A549 (cell line): ENCODE measurements around the gene LIMA1.

Experiments used
- EP300 ChIP-seq, 2 experiments: fragments of >200 bp; sonication (Bioruptor Twin); formaldehyde crosslinking; IDR thresholded peaks; 2 replicates in 1 of 2; 3 replicates in 1 of 2; pipeline ENCODE4 v1.6.1; 2016 to 2017
- JUN ChIP-seq, 2 experiments: fragments of >200 bp; sonication (Bioruptor Twin); formaldehyde crosslinking; IDR thresholded peaks; 2 replicates in 1 of 2; 3 replicates in 1 of 2; pipeline ENCODE4 v1.6.1; 2016 to 2017
- KDM5A ChIP-seq: fragments of 200-600 bp; sonication (generic); IDR thresholded peaks from 2 replicates; pipeline ENCODE4 v1.6.1; 2016; ENCODE audit warnings: antibody characterized with exemption, mild to moderate bottlenecking
- POLR2A ChIP-seq: IDR thresholded peaks from 2 replicates; pipeline ENCODE4 v1.6.1; 2012; ENCODE audit warnings: mild to moderate bottlenecking, low read length
- RCOR1 ChIP-seq: fragments of 150-350 bp; IDR thresholded peaks from 2 replicates; pipeline ENCODE4 v1.6.1; 2014; ENCODE audit warnings: antibody characterized with exemption, low read length, low read depth
- RNF2 ChIP-seq: fragments of 200-600 bp; sonication (generic); IDR thresholded peaks from 2 replicates; pipeline ENCODE4 v1.6.1; 2016; ENCODE audit warnings: low read depth, mild to moderate bottlenecking, antibody characterized with exemption, moderate library complexity, borderline replicate concordance
- SREBF2 ChIP-seq: fragments of 450-650 bp; IDR thresholded peaks from 2 replicates; pipeline ENCODE4 v1.6.1; 2014; ENCODE audit warnings: mild to moderate bottlenecking, moderate library complexity
- TF ChIP-seq, protein P1 (sequence below): fragments of >200 bp; sonication (Bioruptor Twin); formaldehyde crosslinking; IDR thresholded peaks from 3 replicates; pipeline ENCODE4 v1.5.1; 2016
- TF ChIP-seq, protein P2 (sequence below): fragments of 200-600 bp; sonication (generic); IDR thresholded peaks from 2 replicates; pipeline ENCODE4 v1.6.1; 2016; ENCODE audit warnings: antibody characterized with exemption, mild to moderate bottlenecking, moderate library complexity

DNA sequence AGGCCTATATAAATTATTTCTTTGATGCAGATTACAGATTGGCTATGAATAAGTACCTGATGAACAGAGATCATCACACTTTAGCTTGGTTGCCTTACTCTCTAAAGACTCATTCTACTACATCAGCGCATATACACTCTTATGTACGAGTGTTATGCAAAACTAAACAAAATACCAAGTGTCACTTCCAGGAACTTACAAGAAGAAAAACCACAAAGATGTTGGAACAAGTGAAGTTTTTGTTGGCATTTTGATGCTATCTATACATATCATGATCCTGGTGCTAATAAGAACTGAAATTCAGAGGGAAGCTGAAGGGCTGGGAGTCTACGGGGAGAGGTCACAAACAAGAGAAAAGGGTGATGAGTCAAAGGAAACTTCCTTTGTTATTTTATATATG lies 68.3 kb downstream of the LIMA1 start:
- no peak for TF ChIP-seq JUN (IDR thresholded peaks at IDR 0.05)
- TF ChIP-seq, protein P1, sequence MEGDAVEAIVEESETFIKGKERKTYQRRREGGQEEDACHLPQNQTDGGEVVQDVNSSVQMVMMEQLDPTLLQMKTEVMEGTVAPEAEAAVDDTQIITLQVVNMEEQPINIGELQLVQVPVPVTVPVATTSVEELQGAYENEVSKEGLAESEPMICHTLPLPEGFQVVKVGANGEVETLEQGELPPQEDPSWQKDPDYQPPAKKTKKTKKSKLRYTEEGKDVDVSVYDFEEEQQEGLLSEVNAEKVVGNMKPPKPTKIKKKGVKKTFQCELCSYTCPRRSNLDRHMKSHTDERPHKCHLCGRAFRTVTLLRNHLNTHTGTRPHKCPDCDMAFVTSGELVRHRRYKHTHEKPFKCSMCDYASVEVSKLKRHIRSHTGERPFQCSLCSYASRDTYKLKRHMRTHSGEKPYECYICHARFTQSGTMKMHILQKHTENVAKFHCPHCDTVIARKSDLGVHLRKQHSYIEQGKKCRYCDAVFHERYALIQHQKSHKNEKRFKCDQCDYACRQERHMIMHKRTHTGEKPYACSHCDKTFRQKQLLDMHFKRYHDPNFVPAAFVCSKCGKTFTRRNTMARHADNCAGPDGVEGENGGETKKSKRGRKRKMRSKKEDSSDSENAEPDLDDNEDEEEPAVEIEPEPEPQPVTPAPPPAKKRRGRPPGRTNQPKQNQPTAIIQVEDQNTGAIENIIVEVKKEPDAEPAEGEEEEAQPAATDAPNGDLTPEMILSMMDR: no peak
- no peak for TF ChIP-seq POLR2A
- TF ChIP-seq, protein P2, sequence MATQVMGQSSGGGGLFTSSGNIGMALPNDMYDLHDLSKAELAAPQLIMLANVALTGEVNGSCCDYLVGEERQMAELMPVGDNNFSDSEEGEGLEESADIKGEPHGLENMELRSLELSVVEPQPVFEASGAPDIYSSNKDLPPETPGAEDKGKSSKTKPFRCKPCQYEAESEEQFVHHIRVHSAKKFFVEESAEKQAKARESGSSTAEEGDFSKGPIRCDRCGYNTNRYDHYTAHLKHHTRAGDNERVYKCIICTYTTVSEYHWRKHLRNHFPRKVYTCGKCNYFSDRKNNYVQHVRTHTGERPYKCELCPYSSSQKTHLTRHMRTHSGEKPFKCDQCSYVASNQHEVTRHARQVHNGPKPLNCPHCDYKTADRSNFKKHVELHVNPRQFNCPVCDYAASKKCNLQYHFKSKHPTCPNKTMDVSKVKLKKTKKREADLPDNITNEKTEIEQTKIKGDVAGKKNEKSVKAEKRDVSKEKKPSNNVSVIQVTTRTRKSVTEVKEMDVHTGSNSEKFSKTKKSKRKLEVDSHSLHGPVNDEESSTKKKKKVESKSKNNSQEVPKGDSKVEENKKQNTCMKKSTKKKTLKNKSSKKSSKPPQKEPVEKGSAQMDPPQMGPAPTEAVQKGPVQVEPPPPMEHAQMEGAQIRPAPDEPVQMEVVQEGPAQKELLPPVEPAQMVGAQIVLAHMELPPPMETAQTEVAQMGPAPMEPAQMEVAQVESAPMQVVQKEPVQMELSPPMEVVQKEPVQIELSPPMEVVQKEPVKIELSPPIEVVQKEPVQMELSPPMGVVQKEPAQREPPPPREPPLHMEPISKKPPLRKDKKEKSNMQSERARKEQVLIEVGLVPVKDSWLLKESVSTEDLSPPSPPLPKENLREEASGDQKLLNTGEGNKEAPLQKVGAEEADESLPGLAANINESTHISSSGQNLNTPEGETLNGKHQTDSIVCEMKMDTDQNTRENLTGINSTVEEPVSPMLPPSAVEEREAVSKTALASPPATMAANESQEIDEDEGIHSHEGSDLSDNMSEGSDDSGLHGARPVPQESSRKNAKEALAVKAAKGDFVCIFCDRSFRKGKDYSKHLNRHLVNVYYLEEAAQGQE: no peak
- no peak for TF ChIP-seq EP300 (IDR thresholded peaks at IDR 0.05)
- no peak for TF ChIP-seq RNF2
- TF ChIP-seq KDM5A: no peak
- TF ChIP-seq SREBF2: no peak
- TF ChIP-seq RCOR1: no peak
